ENCODE results near the gene TFR2.

DNA sequence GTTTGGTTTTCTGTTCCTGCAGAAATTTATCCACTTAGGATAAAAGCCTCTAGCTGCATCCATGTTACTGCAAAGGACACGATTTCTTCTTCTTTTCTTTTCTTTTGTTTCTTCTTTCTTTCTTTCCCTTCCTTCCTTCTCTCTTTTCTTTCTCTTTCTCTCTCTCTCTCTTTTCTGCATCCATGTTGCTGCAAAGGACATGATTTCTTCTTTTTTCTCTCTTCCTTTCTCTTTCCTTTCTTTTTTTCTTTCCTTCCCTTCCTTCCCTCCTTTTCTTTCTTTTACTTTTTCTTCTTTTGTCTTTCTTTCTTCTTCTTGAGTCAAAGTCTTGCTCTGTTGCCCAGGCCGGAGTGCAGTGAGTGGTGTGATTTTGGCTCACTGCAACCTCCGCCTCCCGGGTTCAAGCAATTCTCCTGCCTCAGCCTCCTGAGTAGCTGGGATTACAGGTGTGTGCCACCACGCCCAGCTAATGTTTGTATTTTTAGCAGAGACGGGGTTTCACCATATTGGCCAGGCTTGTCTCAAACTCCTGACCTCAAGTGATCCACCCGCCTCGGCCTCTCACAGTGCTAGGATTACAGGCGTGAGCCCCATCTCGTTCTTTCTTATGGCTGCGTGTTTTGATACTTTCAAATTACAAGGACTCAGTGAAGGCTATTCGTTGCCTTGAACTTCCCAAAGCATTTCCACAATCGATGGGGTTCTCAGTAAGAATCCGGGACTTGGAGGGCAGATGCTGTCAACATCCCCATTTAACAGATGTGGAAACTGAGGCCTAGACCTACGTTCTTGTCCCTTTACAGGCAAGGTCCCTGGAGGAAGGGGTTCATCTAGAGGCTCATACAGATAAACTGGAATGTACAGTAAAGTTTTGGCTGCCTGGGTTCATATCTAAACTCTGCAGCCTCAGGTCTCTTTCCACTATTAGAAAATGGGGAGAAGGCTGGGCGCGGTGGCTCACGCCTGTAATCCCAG lies 30.3 kb upstream of the TFR2 start:
- TF ChIP-seq, protein P1, sequence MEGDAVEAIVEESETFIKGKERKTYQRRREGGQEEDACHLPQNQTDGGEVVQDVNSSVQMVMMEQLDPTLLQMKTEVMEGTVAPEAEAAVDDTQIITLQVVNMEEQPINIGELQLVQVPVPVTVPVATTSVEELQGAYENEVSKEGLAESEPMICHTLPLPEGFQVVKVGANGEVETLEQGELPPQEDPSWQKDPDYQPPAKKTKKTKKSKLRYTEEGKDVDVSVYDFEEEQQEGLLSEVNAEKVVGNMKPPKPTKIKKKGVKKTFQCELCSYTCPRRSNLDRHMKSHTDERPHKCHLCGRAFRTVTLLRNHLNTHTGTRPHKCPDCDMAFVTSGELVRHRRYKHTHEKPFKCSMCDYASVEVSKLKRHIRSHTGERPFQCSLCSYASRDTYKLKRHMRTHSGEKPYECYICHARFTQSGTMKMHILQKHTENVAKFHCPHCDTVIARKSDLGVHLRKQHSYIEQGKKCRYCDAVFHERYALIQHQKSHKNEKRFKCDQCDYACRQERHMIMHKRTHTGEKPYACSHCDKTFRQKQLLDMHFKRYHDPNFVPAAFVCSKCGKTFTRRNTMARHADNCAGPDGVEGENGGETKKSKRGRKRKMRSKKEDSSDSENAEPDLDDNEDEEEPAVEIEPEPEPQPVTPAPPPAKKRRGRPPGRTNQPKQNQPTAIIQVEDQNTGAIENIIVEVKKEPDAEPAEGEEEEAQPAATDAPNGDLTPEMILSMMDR (IDR thresholded peaks at IDR 0.05), result no peak
- no peak for TF ChIP-seq ZFX (IDR thresholded peaks at IDR 0.05; ENCODE audit: borderline replicate concordance)

Data from 22Rv1 (cell line).